ENCODE measurements around the gene NDOR1.

The NDOR1 gene

DNA sequence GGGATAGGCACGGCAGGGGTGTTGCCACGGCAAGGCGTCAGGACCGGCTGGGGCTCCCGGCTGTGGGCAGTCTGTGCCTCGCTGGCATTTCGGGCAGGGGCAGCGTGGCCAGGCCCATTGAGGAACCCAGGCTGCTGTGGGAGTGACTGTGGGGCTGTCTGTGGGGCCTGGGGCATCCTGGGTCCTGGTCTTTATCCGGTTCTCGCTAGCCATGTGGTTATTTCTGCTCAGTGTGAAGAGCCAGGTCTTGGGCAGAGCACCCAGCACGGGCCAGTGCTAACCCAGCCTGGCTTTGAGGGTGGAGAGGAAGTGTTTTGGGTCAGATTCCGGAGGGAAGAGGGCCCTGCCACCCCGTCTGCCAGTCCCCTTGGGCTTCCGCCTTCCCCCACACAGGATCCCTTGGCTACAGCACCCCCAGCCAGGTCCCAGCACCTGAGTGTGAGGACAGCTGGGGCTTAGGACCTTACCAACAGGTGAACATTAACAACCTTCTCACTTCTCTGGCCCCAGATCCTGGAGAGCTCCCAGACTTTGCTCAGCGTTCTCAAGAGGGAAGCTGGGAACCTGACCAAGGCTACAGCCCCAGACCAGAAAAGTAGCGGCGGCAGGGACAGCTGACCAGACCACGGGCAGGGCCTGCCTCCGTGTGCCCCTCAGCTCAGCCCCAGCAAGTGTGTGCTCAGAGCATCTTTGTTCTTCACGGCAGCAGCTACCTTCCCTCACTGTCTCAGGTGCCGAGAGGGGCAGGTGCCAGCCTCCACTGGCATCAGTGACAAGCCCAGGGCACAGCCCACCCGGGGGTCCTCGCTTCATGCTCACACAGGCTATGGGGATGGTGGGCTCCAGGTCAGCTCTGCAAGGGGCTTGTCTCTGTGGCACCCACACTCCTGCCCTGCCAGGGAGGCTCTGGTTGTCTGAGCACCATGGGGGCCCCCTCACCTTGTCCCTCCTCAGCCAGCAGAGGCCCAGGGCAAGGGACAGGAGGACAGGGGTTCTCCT lies 15.9 kb upstream of the NDOR1 start:
- DNase-seq (ENCODE audit: low spot score): no peak
- TF ChIP-seq, protein P1, sequence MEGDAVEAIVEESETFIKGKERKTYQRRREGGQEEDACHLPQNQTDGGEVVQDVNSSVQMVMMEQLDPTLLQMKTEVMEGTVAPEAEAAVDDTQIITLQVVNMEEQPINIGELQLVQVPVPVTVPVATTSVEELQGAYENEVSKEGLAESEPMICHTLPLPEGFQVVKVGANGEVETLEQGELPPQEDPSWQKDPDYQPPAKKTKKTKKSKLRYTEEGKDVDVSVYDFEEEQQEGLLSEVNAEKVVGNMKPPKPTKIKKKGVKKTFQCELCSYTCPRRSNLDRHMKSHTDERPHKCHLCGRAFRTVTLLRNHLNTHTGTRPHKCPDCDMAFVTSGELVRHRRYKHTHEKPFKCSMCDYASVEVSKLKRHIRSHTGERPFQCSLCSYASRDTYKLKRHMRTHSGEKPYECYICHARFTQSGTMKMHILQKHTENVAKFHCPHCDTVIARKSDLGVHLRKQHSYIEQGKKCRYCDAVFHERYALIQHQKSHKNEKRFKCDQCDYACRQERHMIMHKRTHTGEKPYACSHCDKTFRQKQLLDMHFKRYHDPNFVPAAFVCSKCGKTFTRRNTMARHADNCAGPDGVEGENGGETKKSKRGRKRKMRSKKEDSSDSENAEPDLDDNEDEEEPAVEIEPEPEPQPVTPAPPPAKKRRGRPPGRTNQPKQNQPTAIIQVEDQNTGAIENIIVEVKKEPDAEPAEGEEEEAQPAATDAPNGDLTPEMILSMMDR (IDR thresholded peaks at IDR 0.05; ENCODE audit: extremely low read depth, insufficient read depth, missing control alignments): no peak
- in situ Hi-C loops (cut with MboI; ENCODE audit: low pct_unique_long_range_greater_than_20kb, low sequenced_read_pairs, unreplicated experiment): no loop called here

DNA sequence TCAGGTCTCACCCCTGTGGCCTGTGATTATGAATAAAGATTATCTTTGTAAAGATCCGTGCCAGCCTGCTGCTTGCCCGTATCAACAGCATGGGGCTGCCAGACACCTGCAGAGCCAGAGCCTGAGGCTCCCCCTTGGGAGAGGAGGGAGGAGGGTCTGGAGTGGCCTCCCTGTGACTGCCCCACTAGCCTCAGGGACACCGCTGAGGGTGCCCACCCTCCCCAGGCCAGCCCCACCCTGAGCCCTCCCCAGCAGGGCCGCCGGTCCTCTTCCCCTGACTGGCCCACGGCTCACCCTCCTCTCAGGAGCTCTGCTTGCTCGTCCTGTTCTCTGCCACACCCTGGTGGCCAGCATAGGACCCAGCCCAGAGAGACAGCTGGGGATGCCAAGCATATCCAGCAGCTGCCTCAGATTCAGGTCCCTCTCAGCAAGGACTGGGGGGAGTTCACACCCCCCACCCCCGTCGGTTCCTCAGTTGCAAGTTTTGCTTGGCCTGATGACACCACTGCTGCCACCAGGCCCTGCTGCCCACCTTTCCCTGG lies 15.1 kb upstream of the NDOR1 start:
- TF ChIP-seq, protein P1 (IDR thresholded peaks at IDR 0.05; ENCODE audit: extremely low read depth, insufficient read depth, missing control alignments): no peak
- DNase-seq (ENCODE audit: low spot score): no peak
- in situ Hi-C loops (cut with MboI; ENCODE audit: low pct_unique_long_range_greater_than_20kb, low sequenced_read_pairs, unreplicated experiment): no loop called here

DNA sequence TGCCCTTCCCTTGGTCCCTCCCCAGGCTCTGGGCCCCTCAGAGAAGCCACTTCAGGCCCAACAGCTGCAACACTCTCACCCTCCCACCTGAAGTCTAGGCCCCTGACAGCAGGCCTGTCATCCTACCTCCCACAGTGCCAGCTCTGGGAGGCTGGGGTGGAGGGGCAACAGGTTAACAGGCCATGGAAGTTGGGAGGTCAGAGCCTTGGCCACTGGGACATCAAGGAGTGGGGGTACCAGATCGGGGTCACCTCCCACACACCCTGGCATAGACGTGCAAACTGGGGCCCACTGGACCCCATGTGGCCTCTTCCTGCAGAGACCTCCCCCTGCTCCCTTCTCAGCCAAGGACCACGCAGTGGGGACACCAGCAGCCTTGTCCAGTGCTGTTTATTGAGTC lies 14.3 kb upstream of the NDOR1 start:
- TF ChIP-seq, protein P1 (IDR thresholded peaks at IDR 0.05; ENCODE audit: extremely low read depth, insufficient read depth, missing control alignments): no peak
- no peak for DNase-seq (ENCODE audit: low spot score)
- in situ Hi-C loops (cut with MboI; ENCODE audit: low pct_unique_long_range_greater_than_20kb, low sequenced_read_pairs, unreplicated experiment): no loop called here

DNA sequence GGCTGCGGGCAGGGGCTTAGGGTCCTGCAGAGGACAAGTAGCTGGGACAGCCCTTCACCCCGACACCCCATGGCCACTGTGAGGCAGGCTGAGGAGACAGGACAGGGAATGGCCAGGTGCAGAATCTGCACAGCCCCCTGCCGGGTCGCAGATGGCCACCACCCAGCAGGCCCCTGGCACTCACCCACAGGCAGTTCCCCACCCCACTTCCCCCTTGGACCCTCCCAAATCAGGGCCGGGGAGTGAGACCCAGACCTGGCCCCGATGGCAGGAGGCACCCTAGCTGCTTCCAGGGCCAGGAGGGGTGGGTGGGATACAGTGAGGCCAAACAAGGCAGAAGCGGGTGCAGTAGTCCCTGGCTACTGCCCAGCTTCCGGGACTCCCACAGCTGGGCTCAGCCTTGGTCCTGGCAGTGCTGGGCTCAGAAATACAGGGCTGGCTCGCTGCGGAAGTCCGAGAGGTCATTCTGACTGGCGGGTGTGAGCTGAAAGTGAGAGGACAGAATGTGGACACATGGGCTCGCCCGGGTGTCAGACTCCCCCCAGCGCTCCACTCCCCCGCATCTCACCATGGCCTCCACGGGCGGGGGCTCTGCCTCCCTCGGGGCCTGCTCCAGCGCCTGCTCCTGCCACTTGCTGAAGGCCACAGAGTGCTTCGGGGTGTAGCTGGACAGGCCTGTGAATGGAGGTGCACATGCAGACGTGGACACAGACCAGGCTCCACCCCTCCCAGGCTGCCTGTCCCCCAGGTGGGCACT lies 13.6 kb upstream of the NDOR1 start:
- no peak for DNase-seq (ENCODE audit: low spot score)
- in situ Hi-C loops (cut with MboI; ENCODE audit: low pct_unique_long_range_greater_than_20kb, low sequenced_read_pairs, unreplicated experiment): no loop called here
- TF ChIP-seq, protein P1 (IDR thresholded peaks at IDR 0.05; ENCODE audit: extremely low read depth, insufficient read depth, missing control alignments): no peak

DNA sequence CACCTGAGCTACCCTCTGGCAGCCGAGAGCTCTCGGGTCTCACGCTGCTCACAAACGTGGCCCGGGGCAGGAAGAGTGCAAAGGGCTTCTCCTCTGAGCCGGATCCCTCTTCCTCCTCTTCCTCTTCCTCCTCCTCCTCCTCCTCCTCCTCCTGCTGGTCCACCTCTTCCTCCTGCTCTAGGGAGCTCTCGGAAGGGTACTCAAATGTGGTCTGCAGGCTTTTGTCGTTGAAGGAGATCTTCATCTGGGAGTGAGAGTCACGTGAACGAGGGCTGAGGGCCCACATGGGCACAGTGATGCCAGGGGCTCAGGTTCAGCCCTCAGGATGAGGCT lies 13.1 kb upstream of the NDOR1 start:
- DNase-seq (ENCODE audit: low spot score): no peak
- TF ChIP-seq, protein P1 (IDR thresholded peaks at IDR 0.05; ENCODE audit: extremely low read depth, insufficient read depth, missing control alignments): no peak
- in situ Hi-C loops (cut with MboI; ENCODE audit: low pct_unique_long_range_greater_than_20kb, low sequenced_read_pairs, unreplicated experiment): no loop called here

DNA sequence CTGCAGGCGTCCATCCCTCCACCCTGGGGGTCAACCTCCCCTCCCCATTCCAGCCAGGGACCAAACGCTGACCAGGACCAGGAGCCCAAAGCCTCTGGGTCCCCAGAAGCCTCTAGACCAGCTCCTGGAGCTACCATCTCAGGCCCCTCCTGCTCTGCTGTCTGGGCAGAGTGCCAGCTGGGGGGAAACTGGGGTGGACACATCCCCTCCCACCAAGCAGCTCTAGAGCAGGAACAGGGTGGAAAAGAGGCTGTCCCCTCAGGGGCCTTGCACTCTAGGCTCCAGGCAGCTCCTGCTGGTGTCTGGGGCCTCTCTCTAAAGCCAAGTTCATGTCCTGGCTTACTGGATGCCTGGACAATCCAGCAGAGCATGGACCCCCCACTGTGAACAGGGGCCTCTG lies 12.6 kb upstream of the NDOR1 start:
- no peak for DNase-seq (ENCODE audit: low spot score)
- in situ Hi-C loops (cut with MboI; ENCODE audit: low pct_unique_long_range_greater_than_20kb, low sequenced_read_pairs, unreplicated experiment): no loop called here
- TF ChIP-seq, protein P1 (IDR thresholded peaks at IDR 0.05; ENCODE audit: extremely low read depth, insufficient read depth, missing control alignments): no peak

All from GM13977 (cell line).